Kidney (tissue), 14 donors: Measurements from ENCODE around the gene P3H3. TPM values are rescaled to one million over a fixed set of nuclear protein-coding genes. Genes with fewer than 3 reads are reported as not detected.

Experiments used
- DNase-seq, 5 donors: peaks; one replicate each; pipeline ENCODE4 v3.0.0-alpha.2; 2013 to 2020
- FAIRE-seq: peaks from 2 replicates; lab custom pipeline; 2012; peaks lifted over from hg19 to GRCh38; lab: Jason Lieb, UNC
- H3K27ac ChIP-seq, 2 donors: one replicate each; pipeline ENCODE4 v1.7.0; 2013; ENCODE audit warnings: low read depth in 2 of 2, low read length in 2 of 2, inconsistent platforms in 1 of 2
- H3K27me3 ChIP-seq: one replicate; pipeline ENCODE4 v1.7.1; 2013; ENCODE audit warnings: low read length, inconsistent platforms; ENCODE audit not compliant: control insufficient read depth, insufficient read depth
- H3K36me3 ChIP-seq, 3 donors: one replicate each; pipeline versions ENCODE4 v1.7.0 to v1.7.1; 2013; ENCODE audit warnings: low read length in 3 of 3, control low read depth in 1 of 3, inconsistent platforms in 1 of 3; ENCODE audit not compliant: insufficient read depth in 3 of 3, control insufficient read depth in 2 of 3
- H3K4me1 ChIP-seq, 3 donors: one replicate each; pipeline versions ENCODE4 v1.7.0 to v1.7.1; 2013; ENCODE audit warnings: low read length in 3 of 3, inconsistent platforms in 1 of 3, low read depth in 1 of 3; ENCODE audit not compliant: control insufficient read depth in 2 of 3, insufficient read depth in 2 of 3
- H3K4me3 ChIP-seq, 3 donors: one replicate each; pipeline versions ENCODE4 v1.7.0 to v1.8.1; 2013; ENCODE audit warnings: low read length in 3 of 3, control low read depth in 1 of 3, inconsistent platforms in 1 of 3
- H3K9ac ChIP-seq, 3 donors: one replicate each; pipeline versions ENCODE4 v1.7.0 to v1.7.1; 2013; ENCODE audit warnings: low read length in 3 of 3, control low read depth in 1 of 3, inconsistent platforms in 1 of 3
- H3K9me3 ChIP-seq, 3 donors: one replicate each; pipeline versions ENCODE4 v1.7.0 to v1.7.1; 2013; ENCODE audit warnings: low read length in 3 of 3, control low read depth in 1 of 3, inconsistent platforms in 1 of 3; ENCODE audit not compliant: control insufficient read depth in 2 of 3, insufficient read depth in 1 of 3
- CTCF ChIP-seq: IDR thresholded peaks from 3 replicates; pipeline ENCODE4 v1.5.1; 2012; ENCODE audit warnings: mild to moderate bottlenecking, moderate library complexity, borderline replicate concordance; ENCODE audit not compliant: insufficient read depth; ENCODE audit errors: extremely low read depth
- intact Hi-C: fragments of 100-400 bp; cut with DNase I; formaldehyde crosslinking; loops from one replicate; pipeline ENCODE4 v1.11.1; 2022
- polyA plus RNA-seq: library from polyadenylated mRNA; stranded (reverse); fragments of 350-450 nt; fragmentation: Illumina TruSeq; extraction: RNeasy Lipid Tissue Mini Kit (QIAGEN cat#74804); gene quantifications from one replicate; pipeline ENCODE4 v1.2.3, GENCODE V29; 2014; ENCODE audit warnings: low read depth, low replicate concordance; ENCODE audit not compliant: insufficient read depth
- total RNA-seq: library from RNA; stranded (reverse); fragmentation: NEBNext Ultra II Directional; extraction: Animal tissue kit (Norgen Biotek cat#: 25700); gene quantifications from one replicate; pipeline ENCODE4 v1.2.1, GENCODE V29; 2021
- donor health status: control.
- donor health status: control.
- donor health status: control.
- donor health status: control.
- donor health status: control.
- donor health status: DM: yes; HTN: yes; CAD: no.
- donor health status: Normal renal cell carcinoma (clear cell type).

The P3H3 gene
- total and polyA plus RNA-seq, 2 donors from 2014 or later, result 17.0 to 18.5 TPM

GRCh38 chr12:6779708-6780432 is 48.3 kb upstream of the P3H3 start:
- no peaks in the 10 kb centered on the region for H3K27me3 ChIP-seq
- intact Hi-C loops, result no loop called here
- no peak for DNase-seq

GRCh38 chr12:6780573-6780972 is 47.6 kb upstream of the P3H3 start:
- FAIRE-seq, result no peak
- Histone ChIP-seq H3K27me3 (no peaks in the 10 kb centered on the region), H3K36me3 (no peaks in the 10 kb centered on the region), H3K4me1 (peaks cover 0 to 15% (median 10%) of the 10 kb centered on the region in 3 donors), H3K9me3 (no peaks in the 10 kb centered on the region), H3K9ac (no peak overlapping the region), H3K4me3 (no peak overlapping the region), H3K27ac (no peak overlapping the region)
- no peak for TF ChIP-seq CTCF
- DNase-seq, result no peak
- intact Hi-C loops, result no loop called here

More at GRCh38 chr12:6779708-6780432, 48.3 kb upstream of the P3H3 start:
- H3K4me1 ChIP-seq, result peaks cover 0 to 15% (median 10%) of the 10 kb centered on the region in 3 donors
- no peak overlapping the region for H3K4me3 ChIP-seq
- no peak overlapping the region for H3K9ac ChIP-seq
- no peak for TF ChIP-seq CTCF
- no peak overlapping the region for H3K27ac ChIP-seq
- no peak for FAIRE-seq
- H3K36me3 ChIP-seq, result no peaks in the 10 kb centered on the region
- no peaks in the 10 kb centered on the region for H3K9me3 ChIP-seq

- no peak overlapping the region for H3K9ac ChIP-seq
- FAIRE-seq, result no peak
- H3K27me3 ChIP-seq, result no peaks in the 10 kb centered on the region
- intact Hi-C loops, result no loop called here
- H3K4me3 ChIP-seq, result no peak overlapping the region
- no peak overlapping the region for H3K27ac ChIP-seq
- no peak for TF ChIP-seq CTCF
- peaks cover 0 to 15% (median 10%) of the 10 kb centered on the region in 3 donors for H3K4me1 ChIP-seq
- H3K36me3 ChIP-seq, result no peaks in the 10 kb centered on the region
- DNase-seq, result no peak
- no peaks in the 10 kb centered on the region for H3K9me3 ChIP-seq
Measured at GRCh38 chr12:6782119-6782518, 46.1 kb upstream of the P3H3 start.
